ENCODE results near the gene PFDN4. TPM values are rescaled to one million over a fixed set of nuclear protein-coding genes. Genes with fewer than 3 reads are reported as not detected.

The PFDN4 gene
- total and polyA plus RNA-seq, 2 of the 13 experiments (the other 11 are each of a cell fraction or from before 2014, with no cell fraction given): 59.8 to 227 TPM

- TF ChIP-seq ZNF749 (CRISPR knock-in tag; IDR thresholded peaks at IDR 0.05; ENCODE audit: borderline replicate concordance): peak; percentile 64; the same call in 1 of the 2 replicates
- peak; percentile 99 for TF ChIP-seq KLF9 (CRISPR knock-in tag; IDR thresholded peaks at IDR 0.05; ENCODE audit: low read depth)
- TF ChIP-seq ZNF329 (CRISPR knock-in tag; IDR thresholded peaks at IDR 0.05; ENCODE audit: low read depth): no peak
- peak; percentile 89 for TF ChIP-seq KMT2B (CRISPR knock-in tag; IDR thresholded peaks at IDR 0.05)
- peak; percentile 23; the same call in 1 of the 2 replicates for TF ChIP-seq MAFF (IDR thresholded peaks at IDR 0.05; ENCODE audit: low read depth, low read length)
- TF ChIP-seq ZNF569 (CRISPR knock-in tag; IDR thresholded peaks at IDR 0.05; ENCODE audit: borderline replicate concordance): 0 out of 2 replicates have a peak, but pooled peaks have one; percentile 23
- peak; percentile 36 for TF ChIP-seq HNRNPH1 (optimal IDR thresholded peaks at IDR 0.05; ENCODE audit: low read depth, low read length)
- TF ChIP-seq ZBTB7A (CRISPR knock-in tag; IDR thresholded peaks at IDR 0.05): peak; percentile 56; the same call in 1 of the 2 replicates
- TF ChIP-seq GTF2F1 (IDR thresholded peaks at IDR 0.05; ENCODE audit: low read length): no peak
- TF ChIP-seq PHF8 (CRISPR knock-in tag; IDR thresholded peaks at IDR 0.05): peak; percentile 91
- TF ChIP-seq, protein P1, sequence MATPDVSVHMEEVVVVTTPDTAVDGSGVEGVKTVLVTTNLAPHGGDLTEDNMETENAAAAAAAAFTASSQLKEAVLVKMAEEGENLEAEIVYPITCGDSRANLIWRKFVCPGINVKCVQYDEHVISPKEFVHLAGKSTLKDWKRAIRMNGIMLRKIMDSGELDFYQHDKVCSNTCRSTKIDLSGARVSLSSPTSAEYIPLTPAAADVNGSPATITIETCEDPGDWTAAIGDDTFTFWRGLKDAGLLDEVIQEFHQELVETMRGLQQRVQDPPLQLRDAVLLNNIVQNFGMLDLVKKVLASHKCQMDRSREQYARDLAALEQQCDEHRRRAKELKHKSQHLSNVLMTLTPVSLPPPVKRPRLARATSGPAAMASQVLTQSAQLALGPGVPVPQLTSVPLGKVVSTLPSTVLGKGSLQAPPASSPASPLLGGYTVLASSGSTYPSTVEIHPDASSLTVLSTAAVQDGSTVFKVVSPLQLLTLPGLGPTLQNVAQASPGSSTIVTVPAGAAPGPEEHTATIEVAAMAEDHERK (CRISPR knock-in tag; IDR thresholded peaks at IDR 0.05; ENCODE audit: low read depth): 0 out of 2 replicates have a peak, but pooled peaks have one; percentile 1
- no peak; the same call in 1 of the 2 replicates for TF ChIP-seq TP53 (CRISPR knock-in tag; conservative IDR thresholded peaks at IDR 0.05)
- TF ChIP-seq ZNF468 (CRISPR knock-in tag; IDR thresholded peaks at IDR 0.05): peak; percentile 26; the same call in 1 of the 2 replicates
- TF ChIP-seq SRF (IDR thresholded peaks at IDR 0.05; ENCODE audit: low read depth, low read length): no peak
- peak; percentile 96; the same call in 1 of the 2 replicates for TF ChIP-seq ZNF557 (CRISPR knock-in tag; IDR thresholded peaks at IDR 0.05)
- no peak; the same call in 1 of the 2 replicates for TF ChIP-seq ZZZ3 (CRISPR knock-in tag; IDR thresholded peaks at IDR 0.05; ENCODE audit: borderline replicate concordance)
- TF ChIP-seq TRIM24 (CRISPR knock-in tag; IDR thresholded peaks at IDR 0.05): no peak
- TF ChIP-seq HMG20A (CRISPR knock-in tag; IDR thresholded peaks at IDR 0.05; ENCODE audit: borderline replicate concordance): peak; percentile 64
- peak; percentile 90 for TF ChIP-seq ZMYM4 (CRISPR knock-in tag; IDR thresholded peaks at IDR 0.05)
- peak; percentile 84 for TF ChIP-seq RCOR2 (CRISPR knock-in tag; IDR thresholded peaks at IDR 0.05)
- TF ChIP-seq ZNF530 (CRISPR knock-in tag; IDR thresholded peaks at IDR 0.05; ENCODE audit: low read depth): no peak
- peak; percentile 70 for TF ChIP-seq ZBTB2 (CRISPR knock-in tag; IDR thresholded peaks at IDR 0.05; ENCODE audit: low read depth)
- peak; percentile 42 for TF ChIP-seq TOE1 (CRISPR knock-in tag; IDR thresholded peaks at IDR 0.05)
- peak; percentile 77 for TF ChIP-seq TFE3 (CRISPR knock-in tag; IDR thresholded peaks at IDR 0.05)
- TF ChIP-seq FOXK1 (CRISPR knock-in tag; IDR thresholded peaks at IDR 0.05; ENCODE audit: borderline replicate concordance, low read depth): peak; percentile 100
- TF ChIP-seq SSRP1 (CRISPR knock-in tag; IDR thresholded peaks at IDR 0.05): 0 out of 2 replicates have a peak, but pooled peaks have one; percentile 38
These were observed at the start of gene PFDN4 (continued) for GRCh38 chr20:54207743-54208547.
